KG1 (cell line): Measurements from ENCODE around the gene SCN9A.
A peak's percentile ranks its signal among the peaks of the same experiment; 100 is the strongest.
"Not testable (repeated sequence)": the region's sequence is repeated elsewhere in the genome, so short reads cannot be mapped to it uniquely, and the experiment has no call there.

Source experiments
- DNase-seq: peaks from one replicate; lab custom pipeline; 2025; lab: John Stamatoyannopoulos, UW

The SCN9A gene

DNA sequence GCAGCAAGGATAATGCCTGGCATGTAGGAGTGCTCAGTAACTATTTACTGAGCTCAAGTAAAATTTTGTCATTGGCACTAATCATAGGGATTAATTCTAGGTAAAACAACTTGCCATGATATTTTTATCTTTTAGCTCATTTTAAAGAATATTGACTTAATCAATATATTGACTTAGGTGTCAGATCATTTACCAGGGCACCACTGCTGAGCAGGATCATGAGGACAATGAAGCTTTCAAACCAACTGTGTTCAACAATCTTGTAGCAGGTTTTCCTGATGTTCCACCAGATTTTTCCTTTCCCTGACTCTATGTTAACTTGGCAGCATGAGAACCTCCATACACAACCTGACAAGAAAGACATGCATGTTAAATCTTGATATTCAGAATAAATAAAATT is 133.4 kb downstream of the SCN9A start:
- DNase-seq, result no peak

DNA sequence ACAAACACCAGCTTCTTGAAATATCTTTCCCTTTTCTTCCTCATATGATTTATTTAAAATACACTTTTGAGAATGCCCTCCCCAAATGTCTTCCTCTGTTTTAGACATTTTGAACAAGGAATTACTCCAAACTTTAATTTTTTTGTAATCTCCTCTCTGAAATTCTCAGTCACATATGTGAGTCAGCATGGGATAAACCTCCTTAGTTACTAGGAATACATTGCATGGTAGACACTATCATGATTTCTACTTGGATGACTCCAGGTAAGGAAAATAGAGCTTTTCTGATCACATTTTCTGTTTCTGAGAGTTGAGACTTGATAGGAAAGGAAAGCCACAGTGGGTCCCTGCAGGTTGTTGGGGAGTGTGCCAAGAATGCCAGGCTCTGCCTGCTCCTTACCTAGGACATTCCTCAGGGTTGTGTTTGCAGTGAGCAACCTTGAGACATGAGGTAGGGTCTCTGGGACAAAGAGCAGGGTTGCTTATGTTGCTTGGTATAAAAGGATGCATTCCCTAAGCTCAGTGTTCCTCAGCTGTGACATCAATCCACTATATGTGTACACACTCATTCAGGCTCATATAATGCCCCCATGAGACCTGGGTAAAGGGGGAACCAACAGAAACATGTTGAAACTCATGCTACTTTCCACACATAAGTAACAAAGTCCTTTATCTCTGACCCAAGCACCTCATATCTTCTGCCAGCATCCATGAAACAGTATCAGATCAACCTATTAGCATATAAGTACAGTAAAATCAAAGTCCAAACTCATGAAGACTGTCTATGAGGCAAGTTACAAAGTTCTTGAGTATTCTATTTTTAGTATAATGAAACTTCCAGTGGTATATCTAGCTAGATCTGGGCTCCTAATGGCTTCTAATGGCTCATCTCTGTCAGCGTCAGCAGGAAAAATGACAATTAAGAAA is 135.1 kb downstream of the SCN9A start:
- no peak for DNase-seq

DNA sequence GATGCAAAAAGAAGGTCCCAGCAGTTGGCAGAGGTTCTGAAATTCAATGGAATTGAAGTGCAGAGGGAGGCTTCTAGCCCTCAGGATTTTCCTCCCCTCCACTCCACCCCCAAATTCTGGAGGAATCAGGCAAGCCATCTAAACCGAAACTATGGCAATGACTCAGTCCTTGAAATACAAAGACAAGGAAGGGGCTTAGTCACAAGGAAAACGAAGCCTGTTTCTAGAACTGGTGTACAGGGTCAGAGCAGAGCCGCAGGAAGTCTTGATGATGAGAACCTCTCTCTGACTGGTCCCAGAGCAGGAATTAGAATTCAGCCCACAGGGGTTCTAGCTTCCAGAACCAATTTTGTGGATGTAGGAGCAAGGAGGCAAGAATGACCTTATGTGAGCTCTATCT is 136.2 kb downstream of the SCN9A start:
- no peak for DNase-seq

DNA sequence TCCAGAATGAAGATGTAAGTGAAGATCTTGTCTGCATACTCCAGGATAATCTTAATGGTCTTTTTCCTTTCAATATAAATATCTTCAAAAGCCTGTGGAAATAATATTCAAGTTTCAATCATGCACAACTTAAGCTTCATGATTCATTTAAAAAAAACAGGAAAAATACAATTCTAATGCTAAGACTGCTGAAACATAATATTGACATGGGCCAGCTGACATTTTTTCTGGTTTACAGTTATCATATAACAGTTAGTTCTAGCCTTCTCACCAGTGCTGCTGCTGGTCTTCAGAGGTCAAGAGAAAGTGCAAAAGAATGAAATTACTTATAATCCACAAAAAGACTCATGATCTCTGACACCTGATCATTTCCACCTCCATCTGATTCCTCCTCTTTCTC is 137.6 kb downstream of the SCN9A start:
- DNase-seq, result no peak

DNA sequence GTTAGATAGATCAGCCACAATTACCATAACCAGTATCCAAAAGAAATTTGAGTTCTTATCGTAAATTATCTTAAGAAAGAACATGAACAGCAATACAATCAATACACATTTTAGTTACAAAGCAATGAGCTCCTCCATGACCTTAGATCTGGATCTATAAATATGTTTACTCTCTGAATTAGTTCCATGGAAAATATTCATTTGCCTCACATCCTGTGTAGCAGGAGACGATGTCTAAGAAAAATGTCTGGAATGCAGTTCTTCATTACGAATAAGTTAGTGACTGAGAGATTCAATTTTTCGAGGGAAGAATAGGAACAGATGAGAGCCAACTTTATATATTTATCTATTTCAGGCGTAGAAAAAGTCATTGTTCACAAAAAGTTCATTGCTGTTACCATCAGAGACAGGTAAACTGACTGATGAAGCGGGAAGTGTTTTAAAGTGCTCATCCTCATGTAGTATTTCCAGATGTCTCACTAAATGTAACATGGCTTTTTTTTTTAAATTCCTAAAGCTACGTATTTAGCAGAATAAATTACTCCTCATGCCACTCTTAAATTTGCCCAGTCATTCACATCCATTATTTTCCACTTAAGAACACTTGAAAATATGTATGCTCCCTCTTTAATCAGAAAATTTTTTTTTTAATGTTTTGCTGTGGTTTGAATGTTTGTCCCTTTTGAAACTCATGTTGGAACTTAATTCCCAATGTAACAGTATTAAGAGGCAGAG is 141.5 kb downstream of the SCN9A start:
- no peak for DNase-seq

DNA sequence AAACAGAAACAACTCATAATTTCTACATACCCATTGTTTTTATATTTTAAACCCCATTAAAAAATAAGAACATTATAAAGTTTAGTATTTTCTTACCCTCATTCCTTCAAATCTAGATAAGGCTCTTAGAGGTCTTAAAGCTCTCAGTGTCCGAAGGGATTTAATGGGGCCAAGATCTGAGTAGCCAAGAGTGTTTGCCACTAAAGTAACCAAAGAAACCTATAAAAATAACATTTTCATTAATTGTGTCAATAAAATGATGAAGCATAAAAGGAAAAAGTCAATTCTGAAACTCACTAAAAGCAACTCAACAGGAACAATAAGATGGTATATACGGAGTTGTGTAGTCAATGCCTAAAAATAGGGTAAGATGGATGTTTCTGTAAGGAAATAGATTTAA is 142.5 kb downstream of the SCN9A start:
- DNase-seq, result no peak

DNA sequence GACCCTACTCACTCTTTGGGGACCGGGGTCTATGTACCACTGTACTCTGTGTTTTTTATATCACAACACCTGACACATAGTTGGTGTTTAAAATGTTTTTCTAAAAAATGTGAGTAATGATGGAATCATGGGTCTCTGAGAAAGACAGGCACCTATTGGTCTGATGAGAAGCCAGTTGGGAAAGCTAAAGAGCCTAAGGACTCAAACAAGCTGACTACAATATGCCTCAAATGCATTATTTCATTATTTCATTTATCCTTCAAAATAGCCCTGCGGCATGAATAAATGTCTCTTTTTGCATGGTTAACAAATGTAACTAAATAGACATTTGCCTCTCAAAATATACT is 145.0 kb downstream of the SCN9A start:
- no peak for DNase-seq

DNA sequence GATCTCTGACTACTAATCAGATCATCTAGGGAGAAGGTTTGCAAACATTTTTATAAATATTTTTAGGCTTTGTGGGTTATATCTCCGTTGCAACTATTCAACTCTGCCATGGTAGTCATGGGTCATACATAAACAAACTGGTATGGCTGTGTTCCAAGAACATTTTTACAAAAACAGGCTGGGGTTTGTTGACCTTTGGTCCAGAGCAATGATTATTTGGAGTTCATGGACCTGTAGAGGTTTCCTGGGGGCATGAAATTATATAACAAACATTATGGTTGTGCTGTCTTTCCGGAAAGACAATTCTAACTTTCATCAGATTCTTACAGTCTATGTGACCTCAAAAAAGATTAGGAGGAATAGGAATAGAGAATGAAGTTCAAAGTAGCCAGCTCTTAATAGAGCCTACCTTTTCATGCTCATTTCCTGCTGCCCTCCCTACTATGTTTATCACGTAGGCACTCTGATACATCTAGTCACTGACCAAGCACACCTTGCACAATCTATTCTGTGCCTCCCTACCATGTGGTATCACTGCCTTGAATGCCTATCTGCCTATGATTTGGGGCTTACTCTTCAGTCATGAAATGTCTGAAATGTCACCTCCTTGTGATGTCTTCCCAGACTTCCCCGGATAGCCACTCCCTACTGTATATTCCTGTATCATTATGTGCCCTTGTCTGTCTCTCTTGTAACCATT is 145.6 kb downstream of the SCN9A start:
- no peak for DNase-seq

DNA sequence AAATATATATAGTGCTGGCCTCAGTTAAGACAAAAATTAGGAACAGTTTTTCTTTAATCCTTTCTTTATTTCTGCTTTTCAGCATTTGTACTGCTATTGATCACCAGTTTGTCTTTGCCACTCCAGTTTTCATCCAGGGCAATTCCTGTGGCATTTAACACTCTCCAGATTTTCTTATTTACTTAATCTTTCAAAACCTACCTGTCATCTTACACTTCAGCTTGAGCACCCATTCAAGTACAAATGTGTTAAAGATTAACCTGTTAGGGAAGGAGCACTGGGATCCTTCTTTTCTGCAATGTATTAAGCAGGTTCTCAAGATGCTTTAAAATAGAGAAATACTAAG is 146.1 kb downstream of the SCN9A start:
- no peak for DNase-seq

DNA sequence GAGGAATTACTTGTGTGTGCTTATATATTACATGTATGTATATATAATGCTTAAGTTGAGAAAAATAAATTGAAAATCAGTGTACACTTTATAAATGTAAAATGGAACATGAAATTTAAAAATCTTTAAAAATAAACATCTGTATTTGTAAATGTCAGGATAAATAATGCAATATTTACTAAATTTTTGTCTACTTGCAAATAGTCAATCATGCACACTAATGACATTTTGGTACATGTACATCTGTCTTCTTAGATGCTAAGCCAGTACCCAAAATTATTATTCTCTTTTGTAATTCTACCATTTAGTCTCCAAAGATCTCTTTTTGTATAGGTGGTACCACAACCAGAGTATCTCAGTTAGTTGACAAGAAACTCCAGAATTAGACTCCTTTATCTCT is 151.5 kb downstream of the SCN9A start:
- DNase-seq, result no peak

DNA sequence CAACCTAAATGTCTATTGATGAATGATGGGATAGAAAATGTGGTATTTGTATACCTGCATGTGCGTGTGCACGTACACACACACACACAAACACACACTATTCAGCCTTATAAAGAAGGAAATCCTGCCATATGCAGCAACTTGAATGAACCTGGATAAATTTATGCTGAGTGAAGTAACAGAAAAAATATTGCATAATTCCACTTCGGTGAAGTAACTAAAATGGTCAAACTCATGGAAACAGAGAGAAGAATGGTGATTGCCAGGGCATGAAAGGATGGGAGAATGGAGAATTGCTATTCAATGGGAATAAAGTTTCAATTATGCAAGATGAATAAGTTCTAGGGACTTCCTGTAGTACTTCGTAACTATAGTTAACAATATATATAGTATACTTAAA is 152.4 kb downstream of the SCN9A start:
- no peak for DNase-seq

DNA sequence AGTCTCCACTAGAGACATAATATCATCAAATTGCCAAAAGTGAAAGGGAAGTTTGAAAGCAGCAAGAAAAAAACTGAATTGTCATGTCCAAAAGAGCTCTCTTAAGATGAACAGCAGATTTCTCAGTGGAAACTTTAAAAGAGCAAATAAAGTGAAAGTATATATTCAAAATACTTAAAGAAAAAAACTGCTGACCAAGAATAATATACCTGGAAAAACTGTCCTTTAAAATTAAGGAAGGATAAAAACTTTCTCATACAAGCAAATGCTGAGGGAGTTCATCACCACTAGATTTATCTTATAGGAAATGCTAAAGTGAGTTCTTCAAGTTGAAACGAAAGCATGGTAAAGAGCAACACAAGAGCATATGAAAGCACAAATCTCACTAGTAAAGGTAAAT is 164.7 kb downstream of the SCN9A start:
- no peak for DNase-seq

DNA sequence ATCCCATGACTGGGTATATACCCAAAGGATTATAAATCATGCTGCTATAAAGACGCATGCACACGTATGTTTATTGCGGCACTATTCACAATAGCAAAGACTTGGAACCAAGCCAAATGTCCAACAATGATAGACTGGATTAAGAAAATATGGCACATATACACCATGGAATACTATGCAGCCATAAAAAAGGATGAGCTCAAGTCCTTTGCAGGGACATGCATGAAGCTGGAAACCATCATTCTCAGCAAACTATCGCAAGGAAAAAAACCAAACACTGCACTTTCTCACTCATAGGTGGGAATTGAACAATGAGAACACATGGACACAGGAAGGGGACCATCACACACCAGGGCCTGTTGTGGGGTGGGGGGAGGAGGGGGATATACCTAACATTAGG is 165.8 kb downstream of the SCN9A start:
- DNase-seq, result not testable (repeated sequence)

DNA sequence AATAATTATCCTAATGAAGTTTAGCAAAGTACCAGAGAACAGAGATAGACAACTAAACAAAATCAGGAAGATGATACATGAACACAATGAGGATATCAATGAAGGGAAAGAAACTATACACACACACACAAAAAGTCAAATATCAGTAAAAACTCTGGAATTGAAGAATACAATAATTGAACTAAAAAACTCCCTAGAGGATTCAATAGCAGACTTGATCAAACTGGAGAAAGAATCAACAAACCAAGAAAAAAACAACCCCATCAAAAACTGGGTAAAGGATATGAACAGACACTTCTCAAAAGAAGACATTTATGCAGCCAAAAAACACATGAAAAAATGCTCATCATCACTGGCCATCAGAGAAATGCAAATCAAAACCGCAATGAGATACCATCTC is 166.4 kb downstream of the SCN9A start:
- not testable (repeated sequence) for DNase-seq

DNA sequence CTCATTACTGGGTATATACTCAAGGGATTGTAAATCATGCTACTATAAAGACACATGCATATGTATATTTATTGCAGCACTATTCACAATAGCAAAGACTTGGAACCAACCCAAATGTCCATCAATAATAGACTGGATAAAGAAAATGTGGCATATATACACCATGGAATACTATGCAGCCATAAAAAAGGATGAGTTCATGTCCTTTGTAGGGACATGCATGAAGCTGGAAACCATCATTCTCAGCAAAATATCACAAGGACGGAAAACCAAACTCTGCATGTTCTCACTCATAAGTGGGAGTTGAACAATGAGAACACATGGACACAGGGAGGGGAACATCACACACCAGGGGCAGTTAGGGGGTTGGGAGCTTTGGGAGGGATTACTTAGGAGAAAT is 169.6 kb downstream of the SCN9A start:
- not testable (repeated sequence) for DNase-seq

DNA sequence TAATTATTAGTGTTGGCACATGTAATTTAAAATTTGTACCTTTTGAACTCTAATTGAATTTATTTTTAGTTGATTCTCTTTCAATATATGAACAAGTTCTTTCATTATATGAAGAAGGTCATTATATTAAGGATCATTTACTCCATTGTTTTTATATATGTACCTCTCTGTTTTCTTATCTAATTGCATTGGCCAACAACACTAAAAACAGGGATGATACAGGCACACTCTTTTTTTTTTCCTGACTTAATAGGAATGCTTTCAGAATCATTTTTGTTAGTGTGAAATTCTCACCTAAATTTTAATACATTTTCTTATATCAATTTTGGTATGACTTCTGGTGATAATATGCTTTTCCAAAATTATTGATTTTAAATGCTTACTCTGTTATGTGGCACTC is 173.0 kb downstream of the SCN9A start:
- DNase-seq, result no peak

DNA sequence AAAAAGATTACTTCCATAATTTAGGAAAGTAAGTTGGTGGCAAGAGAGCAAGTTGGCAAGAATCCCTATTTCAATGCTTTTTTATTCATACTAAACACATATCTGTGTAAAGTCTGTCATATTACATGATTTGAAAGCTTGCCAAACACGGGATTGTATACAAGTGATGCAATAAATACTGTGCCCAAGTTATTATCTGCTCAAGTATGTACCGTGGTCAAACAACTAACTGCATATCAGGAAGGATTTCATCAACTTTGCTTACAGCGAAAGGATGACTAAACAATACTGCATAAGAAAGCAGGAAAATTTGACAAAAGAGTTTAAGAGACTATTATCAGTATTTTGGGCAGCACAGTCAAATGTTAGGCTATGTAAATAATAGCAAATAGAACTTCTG is 178.3 kb downstream of the SCN9A start:
- no peak for DNase-seq

DNA sequence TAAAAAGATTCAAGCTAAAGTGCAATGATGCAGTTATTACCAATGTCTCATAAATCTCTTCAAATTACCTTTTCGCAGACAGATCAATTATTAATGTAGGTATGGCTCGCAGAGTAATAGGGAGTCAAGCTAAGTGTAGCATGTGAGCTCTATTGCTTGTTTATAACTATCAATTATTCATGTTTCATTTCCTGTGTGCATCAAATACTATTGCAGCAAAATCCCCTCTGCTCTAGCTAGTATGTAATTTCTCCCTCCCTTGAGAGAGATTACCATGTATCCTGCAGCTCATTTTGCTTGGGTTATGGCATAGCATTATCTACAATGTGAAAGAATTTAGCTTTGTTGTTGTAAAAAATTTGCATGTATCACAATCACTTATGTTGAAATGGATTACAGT is 182.3 kb downstream of the SCN9A start:
- no peak for DNase-seq

DNA sequence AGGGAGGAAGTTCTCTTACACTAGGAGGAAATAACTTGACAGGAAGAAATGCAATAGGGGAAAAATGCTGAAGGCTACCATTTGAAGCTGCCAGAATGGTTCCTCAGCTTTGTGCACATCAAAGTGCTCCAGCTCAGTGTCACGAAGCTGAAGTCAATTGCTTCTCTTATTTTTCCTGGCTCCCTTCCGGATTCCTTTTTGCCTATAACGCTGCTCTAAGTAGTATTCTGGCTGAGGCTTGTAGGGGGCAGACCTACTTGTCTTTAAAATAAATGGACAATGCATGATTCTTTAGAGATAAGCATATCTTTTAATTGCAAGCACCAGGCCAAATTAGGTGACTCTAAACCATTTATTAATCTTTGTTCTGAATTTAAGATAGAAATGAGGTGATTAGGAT is 187.7 kb downstream of the SCN9A start:
- DNase-seq, result no peak

DNA sequence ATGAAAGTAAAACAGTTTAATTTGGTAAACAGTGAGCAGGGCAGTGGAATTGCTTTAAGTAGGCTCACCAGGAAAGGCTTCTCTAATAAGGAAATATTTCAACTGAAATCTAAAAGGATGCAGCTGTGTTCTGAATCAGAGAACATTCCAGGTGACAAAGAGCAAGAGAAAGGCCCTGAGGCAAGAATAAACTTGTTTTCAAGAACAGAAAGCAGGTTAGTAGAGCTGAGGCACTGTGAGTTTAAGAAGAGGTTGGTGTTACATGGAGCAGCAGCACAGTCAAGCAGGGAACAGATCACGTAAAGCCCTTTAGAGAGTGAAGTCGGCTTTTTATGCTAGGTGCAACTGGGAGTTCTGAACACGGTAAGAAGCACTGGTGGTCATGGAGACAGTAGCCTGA is 191.0 kb downstream of the SCN9A start:
- DNase-seq, result no peak

DNA sequence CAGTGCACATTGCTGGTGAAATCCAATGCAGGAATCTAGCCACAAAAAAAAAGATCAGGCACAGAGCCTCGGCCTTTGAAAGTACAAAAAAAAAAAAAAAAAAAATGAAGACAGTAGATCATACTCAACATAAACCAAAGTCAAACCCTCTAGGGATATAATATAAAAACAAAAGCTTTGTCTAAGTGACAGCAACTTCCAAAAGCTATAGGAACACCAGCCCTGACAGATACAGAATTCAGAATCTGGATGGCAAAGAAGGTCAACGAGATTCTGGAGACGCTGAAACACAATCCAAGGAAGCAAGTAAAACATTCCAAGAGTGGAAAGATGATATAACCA is 194.0 kb downstream of the SCN9A start:
- DNase-seq, result no peak

DNA sequence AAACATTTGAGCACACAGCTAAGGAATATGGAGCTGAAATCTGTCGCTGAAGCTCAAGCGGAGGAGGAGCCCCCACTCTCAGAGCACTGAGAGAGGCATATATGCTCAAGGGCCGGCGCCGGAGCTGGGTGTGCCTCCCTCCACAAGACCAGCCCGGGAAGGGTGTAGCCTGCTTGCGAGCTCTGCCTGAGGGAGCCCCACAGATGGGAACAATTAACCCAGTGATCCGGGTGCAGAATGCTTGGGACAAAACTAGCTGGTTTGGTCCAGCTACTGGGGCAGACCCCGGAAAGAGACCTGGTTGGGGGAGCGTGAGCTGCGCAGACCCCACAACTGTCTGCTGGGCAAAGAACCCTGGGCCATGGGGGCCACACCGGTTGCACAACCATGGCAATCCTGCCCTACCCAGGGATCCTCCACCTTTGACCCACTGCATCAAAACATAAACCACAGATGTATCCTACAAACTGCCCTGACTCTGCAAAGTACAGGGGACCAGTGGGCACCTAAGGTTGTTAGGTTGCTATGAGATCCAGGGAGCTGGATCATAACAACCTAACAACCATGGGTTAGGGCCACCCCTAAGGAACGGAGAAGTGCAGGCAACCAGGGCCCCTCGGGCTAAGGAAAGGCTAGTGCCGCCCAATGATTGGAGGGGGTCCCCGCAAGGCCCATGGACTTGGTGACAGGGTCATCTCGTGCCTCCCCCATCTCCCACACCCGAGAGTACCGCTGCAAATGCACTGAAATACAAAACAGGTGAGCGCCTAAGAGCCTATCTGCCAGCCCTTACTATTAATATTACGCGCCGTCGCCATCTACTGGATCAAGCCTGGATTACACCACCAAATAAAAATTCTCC is 194.6 kb downstream of the SCN9A start:
- peak; percentile 4 for DNase-seq
